Left hindlimb (tissue), 1 donor: ENCODE data around the gene APOA4.
"Not testable (repeated sequence)": the region's sequence is repeated elsewhere in the genome, so short reads cannot be mapped to it uniquely, and the experiment has no call there.

Source experiments
- DNase-seq: peaks from one replicate; pipeline ENCODE4 v3.0.0-alpha.2; 2018

Gene APOA4

DNA sequence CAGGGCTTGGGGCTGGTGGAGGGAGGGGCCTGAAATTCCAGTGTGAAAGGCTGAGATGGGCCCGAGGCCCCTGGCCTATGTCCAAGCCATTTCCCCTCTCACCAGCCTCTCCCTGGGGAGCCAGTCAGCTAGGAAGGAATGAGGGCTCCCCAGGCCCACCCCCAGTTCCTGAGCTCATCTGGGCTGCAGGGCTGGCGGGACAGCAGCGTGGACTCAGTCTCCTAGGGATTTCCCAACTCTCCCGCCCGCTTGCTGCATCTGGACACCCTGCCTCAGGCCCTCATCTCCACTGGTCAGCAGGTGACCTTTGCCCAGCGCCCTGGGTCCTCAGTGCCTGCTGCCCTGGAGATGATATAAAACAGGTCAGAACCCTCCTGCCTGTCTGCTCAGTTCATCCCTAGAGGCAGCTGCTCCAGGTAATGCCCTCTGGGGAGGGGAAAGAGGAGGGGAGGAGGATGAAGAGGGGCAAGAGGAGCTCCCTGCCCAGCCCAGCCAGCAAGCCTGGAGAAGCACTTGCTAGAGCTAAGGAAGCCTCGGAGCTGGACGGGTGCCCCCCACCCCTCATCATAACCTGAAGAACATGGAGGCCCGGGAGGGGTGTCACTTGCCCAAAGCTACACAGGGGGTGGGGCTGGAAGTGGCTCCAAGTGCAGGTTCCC lies 6.5 kb upstream of the APOA4 start, which contains the start of gene APOC3:
Gene APOC3, plus strand, starts transcription at position 383 of the 659 bp plus-strand sequence. CDS start 676 bp downstream, outside the sequence.
- DNase-seq = no peak

DNA sequence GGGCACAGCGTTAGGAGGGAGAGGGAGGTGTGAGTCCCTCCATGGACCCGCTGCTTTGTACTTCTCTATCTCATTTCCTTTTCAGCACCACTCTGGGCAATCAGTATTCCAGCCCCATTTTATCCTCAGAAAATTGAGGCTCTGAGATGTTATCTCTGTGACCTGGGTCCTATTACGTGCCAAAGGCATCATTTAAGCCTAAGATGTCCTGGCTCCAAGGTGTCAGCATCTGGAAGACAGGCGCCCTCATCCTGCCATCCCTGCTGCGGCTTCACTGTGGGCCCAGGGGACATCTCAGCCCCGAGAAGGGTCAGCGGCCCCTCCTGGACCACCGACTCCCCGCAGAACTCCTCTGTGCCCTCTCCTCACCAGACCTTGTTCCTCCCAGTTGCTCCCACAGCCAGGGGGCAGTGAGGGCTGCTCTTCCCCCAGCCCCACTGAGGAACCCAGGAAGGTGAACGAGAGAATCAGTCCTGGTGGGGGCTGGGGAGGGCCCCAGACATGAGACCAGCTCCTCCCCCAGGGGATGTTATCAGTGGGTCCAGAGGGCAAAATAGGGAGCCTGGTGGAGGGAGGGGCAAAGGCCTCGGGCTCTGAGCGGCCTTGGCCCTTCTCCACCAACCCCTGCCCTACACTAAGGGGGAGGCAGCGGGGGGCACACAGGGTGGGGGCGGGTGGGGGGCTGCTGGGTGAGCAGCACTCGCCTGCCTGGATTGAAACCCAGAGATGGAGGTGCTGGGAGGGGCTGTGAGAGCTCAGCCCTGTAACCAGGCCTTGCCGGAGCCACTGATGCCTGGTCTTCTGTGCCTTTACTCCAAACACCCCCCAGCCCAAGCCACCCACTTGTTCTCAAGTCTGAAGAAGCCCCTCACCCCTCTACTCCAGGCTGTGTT lies 5.8 kb upstream of the APOA4 start:
- no peak for DNase-seq

DNA sequence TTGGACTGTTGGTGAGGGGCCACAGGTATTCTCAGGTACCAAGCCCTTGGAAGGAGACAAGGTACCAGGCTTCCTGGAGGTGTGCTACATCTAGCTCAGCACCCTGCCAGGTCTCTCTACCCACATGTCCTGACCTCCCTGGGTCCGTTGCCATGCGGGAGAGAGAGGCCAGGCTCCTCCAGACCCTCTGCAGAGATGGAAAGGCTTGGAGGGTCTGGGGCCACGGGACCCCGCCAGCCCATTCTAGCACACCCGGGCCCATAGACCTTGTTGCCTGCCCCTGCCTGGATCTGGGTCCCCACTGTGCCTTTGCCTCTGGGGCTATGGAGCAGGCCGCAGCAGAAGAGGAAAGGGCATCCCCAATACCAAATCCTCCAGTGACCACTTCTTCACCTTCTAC lies 4.4 kb upstream of the APOA4 start:
- DNase-seq = no peak

DNA sequence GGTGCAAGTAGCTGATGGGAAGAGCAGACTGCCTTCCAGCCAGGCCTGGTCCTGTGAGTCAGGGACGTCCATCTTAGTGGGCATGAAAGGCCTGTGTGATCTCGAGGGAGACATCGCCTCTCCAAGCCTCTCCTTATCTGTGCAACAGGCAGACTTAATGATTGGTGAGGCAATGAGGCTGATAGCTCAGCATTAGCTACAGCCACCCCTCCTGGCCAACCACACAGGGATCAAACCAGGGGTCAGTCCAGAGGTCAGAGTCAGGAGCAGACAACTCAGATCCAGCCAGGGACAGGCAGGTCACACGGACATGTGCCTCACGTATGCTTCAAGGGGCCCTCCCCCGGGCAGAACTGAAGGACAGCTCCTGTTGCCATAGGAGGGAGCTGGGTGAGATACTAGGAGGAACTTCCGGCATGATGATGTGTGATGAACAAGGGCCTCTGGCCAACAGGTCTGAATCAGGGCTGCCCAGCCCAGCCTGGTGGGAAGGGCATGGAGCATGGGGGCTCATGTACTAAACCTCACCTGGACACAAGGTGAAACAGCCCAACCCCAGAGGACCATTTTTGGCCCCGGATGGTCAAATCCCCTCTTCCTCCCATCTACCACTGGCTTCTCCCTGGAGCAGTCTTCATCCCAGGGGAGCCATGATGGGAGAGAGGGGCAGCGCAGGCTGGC lies 3.8 kb upstream of the APOA4 start:
- no peak for DNase-seq

DNA sequence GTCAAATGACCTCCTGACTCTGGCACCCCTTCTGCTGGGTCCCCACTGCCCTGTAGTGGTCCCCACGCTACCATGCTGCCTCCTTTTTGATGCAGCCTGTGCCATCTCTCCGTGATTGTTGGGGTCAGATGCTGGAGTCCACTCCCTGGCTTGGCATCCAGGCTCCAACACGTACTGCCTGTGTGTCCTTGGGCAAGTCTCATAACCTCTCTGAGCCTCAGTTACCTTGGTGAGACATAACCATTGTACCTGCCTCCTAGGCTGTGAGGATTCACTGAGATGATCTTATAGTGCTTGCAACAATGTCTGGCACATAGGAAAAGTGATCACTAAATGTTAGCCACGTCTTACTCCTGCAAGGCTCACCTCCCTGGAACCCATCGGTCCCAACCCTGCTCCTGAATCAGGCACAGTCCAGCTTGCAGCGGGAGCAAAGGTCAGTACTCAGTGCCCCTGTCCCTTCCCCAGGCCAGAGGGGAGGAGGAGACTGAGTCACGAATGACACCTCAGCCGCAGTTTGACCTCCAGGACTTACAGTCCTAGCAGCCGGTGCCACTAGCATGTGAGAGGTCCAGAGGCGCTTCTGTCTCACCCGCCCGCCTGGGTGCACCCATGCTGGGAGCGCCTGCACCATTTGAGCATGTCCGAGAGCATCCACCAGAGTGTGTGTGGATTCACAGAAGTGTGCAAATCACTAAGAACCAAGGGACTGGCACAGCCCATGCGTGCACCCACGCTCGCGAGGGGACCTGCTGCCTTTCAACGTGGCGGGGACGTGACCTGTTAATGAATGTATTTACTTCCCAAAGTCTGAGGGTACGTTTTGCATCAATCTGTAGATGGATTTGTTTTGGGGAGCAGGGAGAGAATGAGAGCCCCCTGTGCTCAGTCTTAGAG lies 3.0 kb upstream of the APOA4 start:
- no peak for DNase-seq

DNA sequence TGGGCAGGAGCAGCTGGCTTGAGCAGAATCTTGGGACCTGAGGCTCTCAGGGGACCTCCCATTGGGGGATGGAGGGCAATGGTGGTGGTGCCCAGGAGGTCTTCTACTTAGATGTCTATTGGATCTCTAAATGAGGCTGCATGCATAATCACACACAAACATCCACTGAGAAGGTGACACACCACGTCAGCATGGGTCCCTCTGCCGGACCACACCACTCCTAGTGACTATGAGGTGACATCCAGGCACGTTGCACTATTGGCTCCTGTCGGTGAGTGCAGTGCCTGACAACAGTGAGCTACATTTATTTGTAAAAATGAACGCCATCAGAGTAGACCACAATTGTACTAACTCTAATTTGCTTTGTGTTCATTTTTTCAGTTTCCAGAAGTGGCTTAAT lies 2.3 kb upstream of the APOA4 start:
- DNase-seq = no peak

DNA sequence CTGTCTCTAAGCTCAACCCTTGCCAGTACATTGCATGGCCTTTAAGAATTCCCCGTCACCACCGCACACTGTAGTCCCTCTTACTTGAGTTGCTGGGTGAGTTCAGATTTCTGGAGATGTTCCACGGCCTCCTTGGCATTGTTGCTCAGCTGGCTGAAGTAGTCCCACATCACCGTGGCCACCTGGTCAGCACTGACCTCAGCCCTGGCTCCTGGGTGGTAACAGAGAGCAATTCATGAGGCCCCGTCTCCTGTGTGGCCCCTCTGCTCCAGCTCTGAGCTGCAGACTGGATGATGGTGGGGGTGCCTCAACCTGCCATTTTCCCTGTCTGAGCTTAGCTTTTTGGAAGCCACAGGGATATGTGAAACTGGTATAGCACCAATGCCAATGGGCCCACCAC lies 529 bp downstream of the APOA4 start:
- no peak for DNase-seq

DNA sequence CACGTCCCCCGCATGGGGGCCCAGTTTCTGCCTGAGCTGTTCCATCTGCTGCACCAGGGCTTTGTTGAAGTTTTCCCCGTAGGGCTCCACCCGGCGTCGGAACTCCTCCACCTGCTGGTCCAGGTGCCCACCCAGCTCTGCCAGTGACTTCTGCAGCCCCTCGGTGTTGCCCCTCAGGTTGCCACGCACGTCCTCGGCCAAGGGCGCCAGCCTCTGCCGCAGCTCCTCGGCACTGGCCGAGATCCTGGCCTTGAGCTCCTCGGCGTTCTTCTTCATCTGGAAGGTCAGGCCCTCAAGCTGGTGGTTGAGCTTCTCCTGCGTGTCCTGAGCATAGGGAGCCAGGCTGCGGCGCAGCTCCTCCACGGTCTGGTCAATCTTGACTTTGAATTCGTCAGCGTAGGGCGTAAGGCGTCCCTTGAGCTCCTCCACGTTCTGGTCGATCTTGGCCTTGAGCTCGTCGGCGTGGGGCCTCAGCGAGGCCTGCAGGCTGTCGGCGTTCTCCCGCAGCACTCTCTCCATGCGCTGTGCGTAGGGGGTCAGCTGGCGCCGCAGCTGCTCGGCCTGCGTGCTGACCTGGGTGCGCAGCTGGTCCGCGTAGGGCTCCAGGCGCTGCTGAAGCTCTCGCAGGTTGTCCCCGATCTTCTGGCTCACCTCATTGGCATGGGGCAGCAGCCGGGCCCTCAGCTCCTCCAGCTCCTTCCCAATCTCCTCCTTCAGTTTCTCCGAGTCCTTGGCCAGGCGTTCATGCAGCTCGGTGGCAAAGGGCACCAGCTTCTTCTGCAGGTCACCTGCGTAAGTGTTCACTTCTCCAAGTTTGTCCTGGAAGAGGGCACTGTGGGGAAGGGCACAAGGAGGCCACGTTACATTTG lies 1.8 kb downstream of the APOA4 start:
- no peak for DNase-seq

DNA sequence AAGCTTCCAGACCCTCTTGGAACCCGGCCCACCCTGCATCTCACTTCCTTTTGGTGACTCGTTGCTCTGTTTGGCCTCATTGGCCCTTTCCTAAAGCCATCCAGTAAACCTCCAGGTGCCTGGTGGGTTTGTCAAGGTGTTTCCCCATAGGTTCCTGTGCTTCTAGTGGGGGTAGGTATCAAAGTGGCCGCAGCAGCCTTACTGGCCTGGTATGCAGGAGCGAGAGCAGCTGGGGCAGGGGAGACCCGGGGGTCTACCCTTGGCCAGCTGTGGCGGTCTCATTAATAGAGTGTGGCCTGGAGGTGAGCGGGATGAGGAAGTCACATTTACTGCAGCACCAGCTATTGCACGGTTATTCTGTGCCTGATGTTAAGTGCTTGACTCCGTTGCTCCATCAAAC lies 4.1 kb downstream of the APOA4 start:
- no peak for DNase-seq

DNA sequence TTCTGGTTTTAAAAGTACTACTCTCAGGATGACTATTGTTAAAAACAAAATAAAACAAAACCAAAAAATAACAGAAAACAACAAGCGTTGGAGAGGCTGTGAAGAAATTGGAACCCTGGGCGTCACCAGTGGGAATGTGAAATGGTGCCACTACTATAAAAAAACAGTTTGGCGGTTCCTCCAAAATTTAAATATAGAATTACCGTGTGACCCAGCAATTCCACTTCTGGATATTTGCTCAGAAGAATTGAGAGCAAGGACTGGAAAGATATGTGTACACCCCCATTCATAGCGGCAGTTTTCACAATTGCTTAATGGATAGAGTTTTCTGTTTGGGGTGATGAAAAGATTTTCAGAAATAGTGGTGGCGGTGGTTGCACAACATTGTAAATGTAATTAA lies 8.6 kb downstream of the APOA4 start:
- DNase-seq = no peak

DNA sequence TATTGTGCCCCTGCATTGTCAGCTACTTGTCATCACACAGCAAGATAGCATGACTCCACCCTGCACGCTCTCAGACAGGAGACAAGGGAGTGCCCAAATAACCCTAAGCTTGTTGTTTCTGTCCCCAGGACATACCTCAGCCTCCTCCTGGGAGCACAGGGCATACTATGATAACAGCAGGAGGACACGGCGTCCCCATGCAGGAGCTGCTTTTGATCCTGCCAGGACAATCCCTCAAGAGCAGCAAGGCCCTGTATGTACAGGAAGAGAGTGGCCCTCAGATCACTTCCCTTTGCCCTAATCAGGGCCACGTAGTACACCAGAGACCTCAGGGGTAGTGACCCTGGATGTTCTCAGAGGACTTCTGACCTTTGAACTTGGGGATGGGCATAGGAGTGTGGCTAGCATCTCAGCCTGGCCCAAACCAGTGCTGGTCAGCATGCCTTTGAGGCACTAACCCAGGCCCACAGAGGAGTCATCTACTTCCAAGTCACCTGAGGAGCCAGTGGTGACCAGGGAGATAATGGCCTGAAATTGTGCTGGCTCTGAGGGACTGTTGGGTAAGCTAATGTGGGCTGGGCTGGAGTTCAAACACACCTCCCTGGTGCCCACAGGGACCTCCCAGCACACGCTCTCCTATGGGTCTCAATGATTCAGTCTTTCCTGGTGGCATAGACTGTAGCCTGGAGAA lies 9.2 kb downstream of the APOA4 start:
- no peak for DNase-seq

DNA sequence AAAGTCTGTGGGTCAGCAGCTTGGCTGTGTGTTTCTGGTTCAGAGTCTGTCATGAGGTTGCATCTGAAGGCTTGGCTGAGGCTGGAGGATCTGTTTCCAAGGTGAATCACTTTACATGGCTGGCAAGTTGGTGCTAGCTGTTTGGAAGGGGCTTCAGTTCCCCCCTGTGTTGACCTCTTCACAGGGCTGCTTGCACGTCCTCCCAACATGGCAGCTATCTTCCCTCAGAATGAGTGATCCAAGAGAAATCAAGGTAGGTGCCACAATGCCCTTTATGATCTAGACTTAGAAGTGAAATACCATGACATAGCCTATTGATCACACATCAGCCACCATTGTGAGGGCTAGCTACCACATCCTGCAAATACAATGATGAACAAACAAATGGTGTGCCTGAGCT lies 9.9 kb downstream of the APOA4 start:
- no peak for DNase-seq

DNA sequence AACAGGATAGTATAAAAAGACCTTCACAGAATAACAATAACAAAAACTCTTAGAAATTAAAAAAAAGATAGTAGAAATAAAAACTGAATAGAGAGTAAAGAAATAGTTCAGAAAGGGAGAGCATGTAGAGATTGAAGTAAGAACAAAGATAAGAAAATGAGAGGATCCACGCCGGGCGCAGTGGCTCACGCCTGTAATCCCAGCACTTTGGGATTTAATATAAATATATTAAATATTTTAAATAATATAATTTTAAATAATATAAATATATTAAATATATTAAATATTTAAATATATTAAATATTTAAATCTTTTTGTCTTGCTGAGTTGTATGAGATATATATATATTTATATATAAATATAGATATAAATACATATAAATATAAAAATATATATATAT lies 11.0 kb downstream of the APOA4 start:
- DNase-seq = no peak

DNA sequence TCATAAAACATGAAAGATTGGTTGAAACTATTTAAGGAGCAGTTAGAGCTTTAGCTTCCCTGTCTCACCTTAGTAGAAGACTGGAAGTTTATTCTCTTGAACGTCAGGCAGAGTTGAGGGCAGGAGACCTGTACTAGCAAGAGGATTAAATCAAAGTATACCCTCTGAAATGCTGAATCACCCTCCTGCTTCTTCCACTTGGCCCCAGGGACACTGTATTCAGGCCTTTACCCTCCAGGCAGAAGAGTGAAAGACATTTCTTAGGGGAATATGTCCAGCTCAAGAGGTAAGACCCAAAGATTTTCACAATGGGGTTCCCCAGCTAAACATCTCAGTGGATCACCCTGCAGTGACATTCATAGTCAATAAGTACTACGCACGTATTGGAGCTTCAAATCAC lies 11.9 kb downstream of the APOA4 start:
- DNase-seq = no peak

DNA sequence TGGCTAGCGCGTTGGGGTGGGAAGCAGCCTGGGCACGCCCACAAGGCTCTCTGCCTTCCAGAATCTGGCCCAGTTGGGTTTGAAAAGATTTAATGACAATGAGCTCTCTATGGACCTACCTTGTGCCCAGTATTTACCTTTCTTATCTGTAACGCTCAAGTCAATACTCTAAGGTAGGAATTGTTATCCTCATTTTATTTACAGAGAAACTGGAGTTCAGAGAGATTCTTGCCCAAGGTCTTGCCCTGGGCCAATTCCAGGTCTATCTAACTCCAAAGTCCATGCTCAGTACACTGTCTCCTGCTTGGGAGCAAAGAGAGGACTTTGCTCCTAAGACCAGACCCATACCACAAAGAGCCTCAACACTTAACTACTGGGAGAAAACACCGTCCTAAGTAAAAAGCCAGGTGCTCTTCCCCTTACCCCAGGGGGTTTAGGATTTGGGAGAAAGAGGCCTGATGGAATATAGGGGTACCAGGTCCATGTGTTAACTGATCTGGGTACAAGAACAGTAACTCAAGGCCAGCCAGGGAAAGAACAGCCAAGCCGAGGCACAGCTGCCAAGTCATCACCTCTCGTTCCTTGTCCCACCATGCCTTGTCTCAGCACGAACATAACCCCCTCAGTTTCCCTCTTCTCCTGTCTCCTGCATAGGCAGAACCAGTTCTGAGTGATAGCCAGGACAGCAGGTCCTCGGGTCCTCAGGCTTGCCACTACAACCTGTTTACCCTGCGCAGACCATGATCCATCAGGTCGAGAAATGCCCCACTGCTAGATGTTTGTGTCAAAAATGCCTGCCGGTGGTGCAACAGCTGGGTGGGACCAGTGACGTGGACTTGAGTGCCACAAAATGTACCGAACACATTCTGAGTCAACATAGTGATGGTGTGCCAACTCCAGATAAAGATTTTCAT lies 14.6 kb downstream of the APOA4 start:
- no peak for DNase-seq

DNA sequence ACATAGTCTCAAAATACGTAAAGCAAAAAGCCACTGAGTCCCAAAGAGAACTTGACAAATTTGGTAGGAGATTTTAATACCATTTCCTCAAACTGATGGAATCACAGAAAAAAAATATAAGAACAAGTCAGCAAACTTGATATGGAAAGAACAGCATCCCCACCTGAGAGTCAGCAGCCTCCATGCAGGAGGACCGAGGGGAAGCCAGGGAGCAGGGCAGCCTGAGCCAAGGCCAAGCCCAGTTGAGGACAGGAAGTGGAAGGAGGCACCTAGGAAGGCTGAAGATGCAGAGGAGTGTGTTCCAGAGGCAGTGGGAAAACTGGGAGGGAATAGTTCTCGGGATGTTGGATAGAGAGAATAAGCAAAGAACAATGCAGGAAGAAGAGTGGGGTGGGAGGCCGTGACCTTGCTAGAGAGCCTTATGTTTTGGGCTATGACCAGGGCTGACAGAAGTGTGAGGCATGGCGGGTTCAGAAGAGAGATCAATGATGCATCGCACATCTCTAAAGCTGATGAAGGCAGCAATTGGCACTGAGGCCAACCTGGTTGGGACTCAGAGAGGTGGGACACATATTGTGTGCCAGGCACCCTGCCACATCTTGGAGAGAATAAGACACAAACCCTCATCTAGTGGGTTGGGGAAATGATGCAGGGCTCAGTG lies 15.4 kb downstream of the APOA4 start:
- no peak for DNase-seq

DNA sequence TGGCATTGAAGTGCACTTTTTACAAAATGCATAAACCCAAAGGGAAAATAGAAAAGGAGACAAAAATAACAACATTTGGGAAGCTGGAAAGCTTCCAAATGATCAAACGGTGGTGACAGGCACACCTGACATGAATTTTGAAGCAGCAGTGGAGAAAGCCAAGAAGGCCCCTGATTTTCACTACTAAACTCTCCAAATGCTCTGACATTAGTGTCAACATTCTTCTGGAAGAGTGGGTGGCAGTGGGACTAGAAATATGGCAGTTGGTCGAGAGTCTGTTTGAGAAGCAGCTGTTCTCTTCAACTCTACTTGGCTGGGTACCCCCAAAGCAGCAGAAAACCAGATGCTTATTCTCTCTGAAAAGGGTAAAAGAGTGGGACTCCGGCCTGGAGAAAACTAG lies 19.1 kb downstream of the APOA4 start:
- DNase-seq = no peak

DNA sequence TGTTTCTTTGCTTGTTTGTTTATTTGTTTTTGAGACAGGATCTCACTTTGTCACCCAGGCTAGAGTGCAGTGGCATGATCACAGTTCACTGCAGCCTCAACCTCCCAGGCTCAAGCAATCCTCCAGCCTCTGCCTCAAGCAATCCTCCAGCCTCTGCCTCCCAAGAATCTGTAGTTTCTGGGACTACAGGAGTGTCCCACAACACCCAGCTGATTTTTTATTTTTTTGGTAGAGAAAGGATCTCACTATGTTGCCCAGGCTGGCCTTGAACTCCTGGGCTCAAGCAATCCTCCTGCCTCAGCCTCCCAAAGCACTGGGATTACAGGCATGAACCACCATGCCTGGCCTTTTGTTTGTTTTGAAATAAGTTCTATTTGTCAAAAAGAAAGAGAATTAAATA lies 21.4 kb downstream of the APOA4 start:
- DNase-seq = not testable (repeated sequence)

DNA sequence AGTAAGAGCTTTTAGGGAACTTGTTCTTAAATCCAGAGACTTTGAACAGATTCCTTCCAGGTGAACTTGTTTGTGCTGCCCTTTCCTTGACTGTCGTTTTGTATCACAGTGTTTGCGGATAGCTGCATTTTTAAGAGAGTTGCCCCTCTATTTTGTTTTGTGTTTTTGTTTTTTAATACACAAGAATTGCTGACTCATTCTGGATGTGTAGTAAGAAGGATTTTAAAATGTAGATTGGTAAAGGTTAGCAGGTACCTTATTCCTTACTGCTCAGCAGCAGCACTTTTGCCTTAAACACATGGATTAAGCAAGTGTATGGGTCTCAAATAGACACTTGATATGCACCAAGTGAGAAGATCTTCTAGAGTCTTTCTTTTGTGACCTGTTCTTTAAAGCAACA lies 22.5 kb downstream of the APOA4 start:
- DNase-seq = no peak
